ENCODE results near the gene C10orf67.
"Not testable (repeated sequence)": the region's sequence is repeated elsewhere in the genome, so short reads cannot be mapped to it uniquely, and the experiment has no call there.

The C10orf67 gene

GRCh38 chr10:23344241-23344841 is at the start of gene C10orf67:
C10orf67 (minus strand) TSS chr10:23344797; CDS start chr10:23344774, 23 bp downstream.
- DNase-seq (ENCODE audit: low read depth), result no peak

- no peak for DNase-seq (ENCODE audit: low read depth)
Observed at GRCh38 chr10:23391821-23392220, 47.2 kb upstream of the C10orf67 start.

GRCh38 chr10:23390809-23391208 is 46.2 kb upstream of the C10orf67 start:
- DNase-seq (ENCODE audit: low read depth), result no peak

- DNase-seq (ENCODE audit: low read depth), result not testable (repeated sequence)
Observed at GRCh38 chr10:23390408-23390807, 45.8 kb upstream of the C10orf67 start.

- DNase-seq (ENCODE audit: low read depth), result not testable (repeated sequence)
Observed at GRCh38 chr10:23387516-23387915, 42.9 kb upstream of the C10orf67 start.

- no peak for DNase-seq (ENCODE audit: low read depth)
Observed at GRCh38 chr10:23386052-23386451, 41.5 kb upstream of the C10orf67 start.

GRCh38 chr10:23384364-23384763 is 39.8 kb upstream of the C10orf67 start:
- no peak for DNase-seq (ENCODE audit: low read depth)

GRCh38 chr10:23383637-23384036 is 39.0 kb upstream of the C10orf67 start:
- no peak for DNase-seq (ENCODE audit: low read depth)

- no peak for DNase-seq (ENCODE audit: low read depth)
Observed at GRCh38 chr10:23381298-23382040, 36.9 kb upstream of the C10orf67 start.

- DNase-seq (ENCODE audit: low read depth), result no peak
Observed at GRCh38 chr10:23379686-23380085, 35.1 kb upstream of the C10orf67 start.

GRCh38 chr10:23376229-23376655 is 31.6 kb upstream of the C10orf67 start:
- DNase-seq (ENCODE audit: low read depth), result no peak

- no peak for DNase-seq (ENCODE audit: low read depth)
Observed at GRCh38 chr10:23375366-23375765, 30.8 kb upstream of the C10orf67 start.

- no peak for DNase-seq (ENCODE audit: low read depth)
Observed at GRCh38 chr10:23373156-23373555, 28.6 kb upstream of the C10orf67 start.

GRCh38 chr10:23371073-23371472 is 26.5 kb upstream of the C10orf67 start:
- DNase-seq (ENCODE audit: low read depth), result no peak

GRCh38 chr10:23370106-23370505 is 25.5 kb upstream of the C10orf67 start:
- DNase-seq (ENCODE audit: low read depth), result no peak

- no peak for DNase-seq (ENCODE audit: low read depth)
Observed at GRCh38 chr10:23368816-23369640, 24.4 kb upstream of the C10orf67 start.

- DNase-seq (ENCODE audit: low read depth), result no peak
Observed at GRCh38 chr10:23367896-23368595, 23.4 kb upstream of the C10orf67 start.

- not testable (repeated sequence) for DNase-seq (ENCODE audit: low read depth)
Observed at GRCh38 chr10:23365417-23366030, 20.9 kb upstream of the C10orf67 start.

- no peak for DNase-seq (ENCODE audit: low read depth)
Observed at GRCh38 chr10:23364378-23364777, 19.8 kb upstream of the C10orf67 start.

- DNase-seq (ENCODE audit: low read depth), result no peak
Observed at GRCh38 chr10:23363793-23364135, 19.2 kb upstream of the C10orf67 start.

GRCh38 chr10:23362879-23363792 is 18.5 kb upstream of the C10orf67 start:
- no peak for DNase-seq (ENCODE audit: low read depth)
